KMS-11 (cell line): ENCODE measurements around the gene MAP4.

Experiments used
- H2AFZ ChIP-seq: fragments of 200-600 bp; sonication (generic); 2 replicates; pipeline ENCODE4 v1.6.1; 2016; ENCODE audit warnings: antibody characterized with exemption, mixed run types, low read depth
- H3K27ac ChIP-seq: fragments of 200-600 bp; sonication (generic); 2 replicates; pipeline ENCODE4 v1.6.1; 2016; ENCODE audit warnings: mild to moderate bottlenecking, mixed run types
- H3K27me3 ChIP-seq: fragments of 200-600 bp; sonication (generic); 2 replicates; pipeline ENCODE4 v1.6.1; 2017; ENCODE audit warnings: mild to moderate bottlenecking, low read depth, mixed run types, moderate library complexity; ENCODE audit not compliant: insufficient read depth
- H3K36me3 ChIP-seq: fragments of 200-600 bp; sonication (generic); 2 replicates; pipeline ENCODE4 v1.6.1; 2017; ENCODE audit warnings: mild to moderate bottlenecking, mixed run types; ENCODE audit not compliant: insufficient read depth
- H3K4me1 ChIP-seq: fragments of 200-600 bp; sonication (generic); 2 replicates; pipeline ENCODE4 v1.6.1; 2016; ENCODE audit warnings: mild to moderate bottlenecking, low read depth, mixed run types; ENCODE audit not compliant: poor library complexity, severe bottlenecking
- H3K4me2 ChIP-seq: fragments of 200-600 bp; sonication (generic); 2 replicates; pipeline ENCODE4 v1.7.0; 2016; ENCODE audit warnings: mild to moderate bottlenecking, mixed run types
- H3K4me3 ChIP-seq: fragments of 200-600 bp; sonication (generic); IDR thresholded peaks from 2 replicates; pipeline ENCODE4 v1.6.1; 2017; ENCODE audit warnings: low read depth, low read length, mixed read lengths; ENCODE audit not compliant: insufficient read depth
- H3K79me2 ChIP-seq: fragments of 200-600 bp; sonication (generic); 2 replicates; pipeline ENCODE4 v1.6.1; 2016; ENCODE audit warnings: low read depth, mixed run types; ENCODE audit not compliant: insufficient read depth
- H3K9ac ChIP-seq: fragments of 200-600 bp; sonication (generic); 2 replicates; pipeline ENCODE4 v1.6.1; 2016; ENCODE audit warnings: mild to moderate bottlenecking, mixed run types
- H4K20me1 ChIP-seq: fragments of 200-600 bp; sonication (generic); 2 replicates; pipeline ENCODE4 v1.6.1; 2016; ENCODE audit warnings: mild to moderate bottlenecking, mixed run types; ENCODE audit not compliant: insufficient read depth
- TF ChIP-seq, protein P1 (sequence below): fragments of 200-600 bp; sonication (generic); conservative IDR thresholded peaks from 2 replicates; pipeline ENCODE4 v1.6.1; 2017; ENCODE audit warnings: low read depth, mild to moderate bottlenecking, antibody characterized with exemption, low read length, moderate library complexity, mixed read lengths

The MAP4 gene

DNA sequence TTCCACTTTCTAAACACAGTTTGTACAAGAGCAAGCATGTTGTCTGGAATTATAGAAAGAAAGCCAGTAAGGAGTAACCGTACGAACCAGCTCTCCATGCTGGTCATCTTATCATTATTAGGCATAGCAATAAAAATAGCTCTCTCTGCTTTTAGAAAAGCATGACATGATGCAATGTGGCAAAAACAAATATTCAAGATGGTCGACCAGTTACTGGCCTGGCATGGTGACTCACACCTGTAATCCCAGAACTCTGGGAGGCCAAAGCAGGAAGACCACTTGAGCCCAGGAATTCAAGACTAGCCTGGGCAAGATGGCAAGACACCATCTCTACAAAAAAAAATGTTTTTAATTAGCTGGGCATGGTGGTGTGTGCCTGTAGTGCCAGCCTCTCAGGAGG lies 2.6 kb upstream of the MAP4 start:
- Histone ChIP-seq H3K4me2 (no peak overlapping the region), H3K9ac (no peak overlapping the region), H3K27me3 (no peaks in the 10 kb centered on the region), H3K36me3 (no peaks in the 10 kb centered on the region), H3K4me1 (peaks cover 52% of the 10 kb centered on the region), H3K4me3 (no peak overlapping the region), H3K27ac (no peak overlapping the region), H2AFZ (no peak overlapping the region), H4K20me1 (no peaks in the 10 kb centered on the region), H3K79me2 (peaks cover 10% of the 10 kb centered on the region; the same call in 1 of the 2 replicates)
- TF ChIP-seq, protein P1, sequence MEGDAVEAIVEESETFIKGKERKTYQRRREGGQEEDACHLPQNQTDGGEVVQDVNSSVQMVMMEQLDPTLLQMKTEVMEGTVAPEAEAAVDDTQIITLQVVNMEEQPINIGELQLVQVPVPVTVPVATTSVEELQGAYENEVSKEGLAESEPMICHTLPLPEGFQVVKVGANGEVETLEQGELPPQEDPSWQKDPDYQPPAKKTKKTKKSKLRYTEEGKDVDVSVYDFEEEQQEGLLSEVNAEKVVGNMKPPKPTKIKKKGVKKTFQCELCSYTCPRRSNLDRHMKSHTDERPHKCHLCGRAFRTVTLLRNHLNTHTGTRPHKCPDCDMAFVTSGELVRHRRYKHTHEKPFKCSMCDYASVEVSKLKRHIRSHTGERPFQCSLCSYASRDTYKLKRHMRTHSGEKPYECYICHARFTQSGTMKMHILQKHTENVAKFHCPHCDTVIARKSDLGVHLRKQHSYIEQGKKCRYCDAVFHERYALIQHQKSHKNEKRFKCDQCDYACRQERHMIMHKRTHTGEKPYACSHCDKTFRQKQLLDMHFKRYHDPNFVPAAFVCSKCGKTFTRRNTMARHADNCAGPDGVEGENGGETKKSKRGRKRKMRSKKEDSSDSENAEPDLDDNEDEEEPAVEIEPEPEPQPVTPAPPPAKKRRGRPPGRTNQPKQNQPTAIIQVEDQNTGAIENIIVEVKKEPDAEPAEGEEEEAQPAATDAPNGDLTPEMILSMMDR: no peak

DNA sequence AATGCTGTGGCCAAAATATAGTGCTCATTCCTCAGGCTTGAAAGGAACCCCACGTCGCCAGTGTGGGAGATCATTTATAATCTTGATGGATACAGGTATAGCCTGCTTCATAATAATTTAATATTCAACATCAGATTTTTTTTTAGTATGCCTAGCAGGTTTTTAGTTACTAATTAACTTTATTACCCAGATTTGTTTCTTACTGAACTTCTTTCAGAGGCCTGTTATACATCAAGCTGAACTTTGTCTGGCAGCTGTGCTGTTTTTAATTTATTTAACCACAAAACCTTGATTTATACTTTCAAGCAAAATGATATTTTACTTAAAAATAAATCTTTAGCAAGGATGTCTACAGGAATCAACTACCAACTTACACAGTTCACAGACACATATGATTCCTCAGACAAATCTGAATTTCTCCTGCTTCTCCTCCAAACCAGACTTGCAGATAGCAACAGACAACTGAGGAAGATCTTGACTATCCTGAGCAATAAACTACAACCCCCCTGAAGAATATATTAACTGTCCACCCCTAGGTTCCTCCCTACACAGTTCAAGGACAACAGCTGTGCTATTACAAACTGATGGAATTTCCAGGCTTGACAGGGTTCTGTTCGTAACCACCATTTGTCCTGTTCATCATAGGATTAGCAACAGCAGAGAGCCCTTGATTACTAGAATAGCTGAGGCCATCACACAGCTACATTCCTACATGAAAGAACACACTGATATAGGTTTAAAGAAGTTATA lies 610 bp downstream of the MAP4 start:
- no peaks in the 10 kb centered on the region for H3K36me3 ChIP-seq
- H4K20me1 ChIP-seq: no peaks in the 10 kb centered on the region
- TF ChIP-seq, protein P1: no peak
- H3K4me1 ChIP-seq: peaks cover 31% of the 10 kb centered on the region
- no peaks in the 10 kb centered on the region for H3K27me3 ChIP-seq
- no peak overlapping the region for H2AFZ ChIP-seq
- no peak overlapping the region for H3K9ac ChIP-seq
- no peak overlapping the region for H3K4me2 ChIP-seq
- H3K79me2 ChIP-seq: peaks cover 8% of the 10 kb centered on the region; the same call in 1 of the 2 replicates
- no peak overlapping the region for H3K4me3 ChIP-seq
- no peak overlapping the region for H3K27ac ChIP-seq

DNA sequence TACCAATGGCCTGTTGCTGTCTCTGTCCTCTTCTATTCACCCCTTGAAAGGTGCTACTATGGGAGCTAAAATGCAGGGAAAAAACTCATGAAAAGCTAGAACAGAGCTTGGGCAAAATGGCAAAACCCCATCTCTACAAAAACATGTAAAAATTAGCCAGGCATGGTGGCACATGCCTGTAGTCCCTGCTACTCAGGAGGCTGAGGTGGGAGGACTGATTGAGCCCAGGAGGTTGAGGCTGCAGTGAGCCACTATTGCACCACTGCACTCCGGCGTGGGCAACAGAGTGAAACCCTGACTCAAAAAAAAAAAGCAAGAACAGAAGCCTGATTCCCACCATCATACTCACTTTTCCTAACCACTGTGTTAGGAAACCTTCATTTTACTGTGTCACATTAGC lies 1.9 kb downstream of the MAP4 start:
- Histone ChIP-seq H4K20me1 (no peaks in the 10 kb centered on the region), H3K27me3 (no peaks in the 10 kb centered on the region), H3K9ac (no peak overlapping the region), H3K4me3 (no peak overlapping the region), H3K4me1 (peaks cover 27% of the 10 kb centered on the region), H2AFZ (no peak overlapping the region), H3K27ac (no peak overlapping the region), H3K36me3 (no peaks in the 10 kb centered on the region), H3K4me2 (no peak overlapping the region), H3K79me2 (peaks cover 8% of the 10 kb centered on the region; the same call in 1 of the 2 replicates)
- TF ChIP-seq, protein P1: no peak

DNA sequence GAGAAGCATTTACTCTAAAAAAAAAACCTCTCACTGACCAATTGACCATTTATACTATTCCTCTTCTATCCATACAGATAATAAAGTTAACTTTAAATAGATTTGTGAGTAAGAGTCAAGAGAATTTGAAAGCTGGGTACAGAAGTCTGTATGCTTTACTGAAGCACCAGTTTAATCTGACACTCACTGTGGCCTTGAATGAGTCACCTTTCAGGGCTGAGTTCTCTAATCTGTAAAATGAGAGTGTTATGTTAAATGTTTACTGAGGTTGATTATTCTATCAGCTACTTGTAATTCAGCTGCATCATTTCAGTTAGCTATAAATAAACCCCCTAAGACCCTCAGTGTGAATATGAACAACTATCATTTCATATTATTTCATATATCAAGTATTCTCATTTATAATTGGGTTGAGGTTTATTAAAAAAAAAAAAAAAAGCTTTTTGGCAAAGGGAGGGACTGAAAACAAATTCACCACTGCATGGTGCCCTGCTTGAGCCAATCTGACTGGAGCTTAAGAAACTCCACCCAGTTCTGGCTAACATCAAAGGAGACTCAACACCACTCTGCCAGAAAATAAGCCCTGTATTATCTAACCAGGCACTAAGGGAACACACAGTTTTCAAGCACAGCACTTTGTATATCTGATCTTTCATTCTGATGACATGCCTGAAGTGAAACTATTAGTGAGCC lies 2.8 kb downstream of the MAP4 start:
- peaks cover 27% of the 10 kb centered on the region for H3K4me1 ChIP-seq

More for the DNA sequence above, 2.8 kb downstream of the MAP4 start:
- H3K4me2 ChIP-seq: no peak overlapping the region
- no peaks in the 10 kb centered on the region for H4K20me1 ChIP-seq
- H2AFZ ChIP-seq: no peak overlapping the region
- H3K79me2 ChIP-seq: peaks cover 4% of the 10 kb centered on the region; the same call in 1 of the 2 replicates
- no peaks in the 10 kb centered on the region for H3K36me3 ChIP-seq
- no peak overlapping the region for H3K9ac ChIP-seq
- TF ChIP-seq, protein P1: no peak
- H3K4me3 ChIP-seq: no peak overlapping the region
- H3K27me3 ChIP-seq: no peaks in the 10 kb centered on the region
- no peak overlapping the region for H3K27ac ChIP-seq
